OCI-LY3 (cell line): ENCODE measurements around the gene RAP2A.

Experiments
- EZH2phosphoT487 ChIP-seq: fragments of 200-600 bp; shearing (Covaris generic); IDR thresholded peaks from 2 replicates; pipeline ENCODE4 v1.6.1; 2018; ENCODE audit warnings: antibody characterized with exemption, mixed run types, low read depth
- TF ChIP-seq, protein P1 (sequence below): fragments of 200-600, 300-600 bp; sonication (generic); IDR thresholded peaks from 2 replicates; pipeline ENCODE4 v1.5.1; 2014; ENCODE audit warnings: antibody characterized with exemption, low read length, low read depth

- TF ChIP-seq, protein P1, sequence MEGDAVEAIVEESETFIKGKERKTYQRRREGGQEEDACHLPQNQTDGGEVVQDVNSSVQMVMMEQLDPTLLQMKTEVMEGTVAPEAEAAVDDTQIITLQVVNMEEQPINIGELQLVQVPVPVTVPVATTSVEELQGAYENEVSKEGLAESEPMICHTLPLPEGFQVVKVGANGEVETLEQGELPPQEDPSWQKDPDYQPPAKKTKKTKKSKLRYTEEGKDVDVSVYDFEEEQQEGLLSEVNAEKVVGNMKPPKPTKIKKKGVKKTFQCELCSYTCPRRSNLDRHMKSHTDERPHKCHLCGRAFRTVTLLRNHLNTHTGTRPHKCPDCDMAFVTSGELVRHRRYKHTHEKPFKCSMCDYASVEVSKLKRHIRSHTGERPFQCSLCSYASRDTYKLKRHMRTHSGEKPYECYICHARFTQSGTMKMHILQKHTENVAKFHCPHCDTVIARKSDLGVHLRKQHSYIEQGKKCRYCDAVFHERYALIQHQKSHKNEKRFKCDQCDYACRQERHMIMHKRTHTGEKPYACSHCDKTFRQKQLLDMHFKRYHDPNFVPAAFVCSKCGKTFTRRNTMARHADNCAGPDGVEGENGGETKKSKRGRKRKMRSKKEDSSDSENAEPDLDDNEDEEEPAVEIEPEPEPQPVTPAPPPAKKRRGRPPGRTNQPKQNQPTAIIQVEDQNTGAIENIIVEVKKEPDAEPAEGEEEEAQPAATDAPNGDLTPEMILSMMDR, result no peak
- TF ChIP-seq EZH2phosphoT487, result no peak
Observed at GRCh38 chr13:97459215-97459777, 25.3 kb downstream of the RAP2A start.
